HEK293 (cell line): ENCODE measurements around the gene BRCA2.

Experiments
- ZNF10 ChIP-seq: fragments of 450-650 bp; formaldehyde crosslinking; IDR thresholded peaks from 2 replicates; pipeline ENCODE4 v1.5.1; 2017; ENCODE audit warnings: missing biosample characterization, missing genetic modification characterization
- ZNF112 ChIP-seq: fragments of 450-650 bp; formaldehyde crosslinking; IDR thresholded peaks from 2 replicates; pipeline ENCODE4 v1.5.0; 2017; ENCODE audit warnings: missing biosample characterization, missing genetic modification characterization
- ZNF138 ChIP-seq: fragments of 450-650 bp; formaldehyde crosslinking; IDR thresholded peaks from 2 replicates; pipeline ENCODE4 v1.5.1; 2016; ENCODE audit warnings: missing biosample characterization, missing genetic modification characterization, borderline replicate concordance
- TF ChIP-seq, protein P1 (sequence below): fragments of 450-650 bp; formaldehyde crosslinking; IDR thresholded peaks from 2 replicates; pipeline ENCODE4 v1.5.1; 2016; ENCODE audit warnings: missing biosample characterization, missing genetic modification characterization
- TF ChIP-seq, protein P2 (sequence below): fragments of 450-650 bp; formaldehyde crosslinking; IDR thresholded peaks from 2 replicates; pipeline ENCODE4 v1.5.1; 2016; ENCODE audit warnings: missing biosample characterization, missing genetic modification characterization

DNA sequence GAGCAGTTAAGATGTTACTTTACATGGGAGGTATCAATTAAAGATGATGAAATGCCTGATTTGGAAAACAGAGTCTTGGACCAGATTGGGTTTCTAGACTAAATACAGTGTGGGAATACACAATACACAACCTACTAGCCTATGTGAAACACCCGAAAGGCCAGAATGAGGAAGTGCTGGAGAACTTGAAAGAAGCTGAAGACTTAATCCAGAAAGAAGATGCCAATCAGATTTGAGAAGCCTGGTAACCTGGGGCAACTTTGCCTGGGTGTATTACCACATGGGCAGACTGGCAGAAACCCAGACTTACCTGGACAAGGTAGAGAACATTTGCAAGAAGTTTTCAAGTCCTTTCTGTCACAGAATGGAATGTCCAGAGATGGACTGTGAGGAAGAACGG, 69.4 kb downstream of the BRCA2 start:
- TF ChIP-seq ZNF10: no peak
- TF ChIP-seq, protein P1, sequence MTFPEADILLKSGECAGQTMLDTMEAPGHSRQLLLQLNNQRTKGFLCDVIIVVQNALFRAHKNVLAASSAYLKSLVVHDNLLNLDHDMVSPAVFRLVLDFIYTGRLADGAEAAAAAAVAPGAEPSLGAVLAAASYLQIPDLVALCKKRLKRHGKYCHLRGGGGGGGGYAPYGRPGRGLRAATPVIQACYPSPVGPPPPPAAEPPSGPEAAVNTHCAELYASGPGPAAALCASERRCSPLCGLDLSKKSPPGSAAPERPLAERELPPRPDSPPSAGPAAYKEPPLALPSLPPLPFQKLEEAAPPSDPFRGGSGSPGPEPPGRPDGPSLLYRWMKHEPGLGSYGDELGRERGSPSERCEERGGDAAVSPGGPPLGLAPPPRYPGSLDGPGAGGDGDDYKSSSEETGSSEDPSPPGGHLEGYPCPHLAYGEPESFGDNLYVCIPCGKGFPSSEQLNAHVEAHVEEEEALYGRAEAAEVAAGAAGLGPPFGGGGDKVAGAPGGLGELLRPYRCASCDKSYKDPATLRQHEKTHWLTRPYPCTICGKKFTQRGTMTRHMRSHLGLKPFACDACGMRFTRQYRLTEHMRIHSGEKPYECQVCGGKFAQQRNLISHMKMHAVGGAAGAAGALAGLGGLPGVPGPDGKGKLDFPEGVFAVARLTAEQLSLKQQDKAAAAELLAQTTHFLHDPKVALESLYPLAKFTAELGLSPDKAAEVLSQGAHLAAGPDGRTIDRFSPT (tag by site-specific recombination): no peak
- no peak for TF ChIP-seq ZNF112 (tag by site-specific recombination)
- no peak for TF ChIP-seq ZNF138 (tag by site-specific recombination)
- TF ChIP-seq, protein P2, sequence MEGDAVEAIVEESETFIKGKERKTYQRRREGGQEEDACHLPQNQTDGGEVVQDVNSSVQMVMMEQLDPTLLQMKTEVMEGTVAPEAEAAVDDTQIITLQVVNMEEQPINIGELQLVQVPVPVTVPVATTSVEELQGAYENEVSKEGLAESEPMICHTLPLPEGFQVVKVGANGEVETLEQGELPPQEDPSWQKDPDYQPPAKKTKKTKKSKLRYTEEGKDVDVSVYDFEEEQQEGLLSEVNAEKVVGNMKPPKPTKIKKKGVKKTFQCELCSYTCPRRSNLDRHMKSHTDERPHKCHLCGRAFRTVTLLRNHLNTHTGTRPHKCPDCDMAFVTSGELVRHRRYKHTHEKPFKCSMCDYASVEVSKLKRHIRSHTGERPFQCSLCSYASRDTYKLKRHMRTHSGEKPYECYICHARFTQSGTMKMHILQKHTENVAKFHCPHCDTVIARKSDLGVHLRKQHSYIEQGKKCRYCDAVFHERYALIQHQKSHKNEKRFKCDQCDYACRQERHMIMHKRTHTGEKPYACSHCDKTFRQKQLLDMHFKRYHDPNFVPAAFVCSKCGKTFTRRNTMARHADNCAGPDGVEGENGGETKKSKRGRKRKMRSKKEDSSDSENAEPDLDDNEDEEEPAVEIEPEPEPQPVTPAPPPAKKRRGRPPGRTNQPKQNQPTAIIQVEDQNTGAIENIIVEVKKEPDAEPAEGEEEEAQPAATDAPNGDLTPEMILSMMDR (tag by site-specific recombination): no peak
